OCI-LY3 (cell line): ENCODE data around the gene CCDC157.

ENCODE experiments used
- EZH2phosphoT487 ChIP-seq: fragments of 200-600 bp; shearing (Covaris generic); IDR thresholded peaks from 2 replicates; pipeline ENCODE4 v1.6.1; 2018; ENCODE audit warnings: antibody characterized with exemption, mixed run types, low read depth
- TF ChIP-seq, protein P1 (sequence below): fragments of 200-600, 300-600 bp; sonication (generic); IDR thresholded peaks from 2 replicates; pipeline ENCODE4 v1.5.1; 2014; ENCODE audit warnings: antibody characterized with exemption, low read length, low read depth

DNA sequence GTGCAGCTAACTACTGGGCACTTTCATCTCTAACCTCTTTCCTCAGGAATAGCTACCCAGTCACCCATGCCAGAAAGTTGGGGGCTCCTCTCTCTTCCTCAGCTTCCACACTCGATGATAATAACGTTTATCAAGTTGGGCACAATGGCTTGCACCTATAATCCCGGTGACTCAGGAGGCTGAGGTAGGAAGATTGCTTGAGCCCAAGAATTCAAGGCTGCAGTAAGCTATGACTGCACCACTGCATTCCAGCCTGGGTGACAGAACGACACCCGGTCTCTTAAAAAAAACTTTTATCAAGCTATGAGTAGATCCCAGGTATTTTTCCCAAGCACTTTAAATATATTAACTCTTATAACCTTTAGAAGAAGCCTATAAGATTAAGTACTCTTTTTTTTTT, 2.2 kb upstream of the CCDC157 start:
- TF ChIP-seq, protein P1, sequence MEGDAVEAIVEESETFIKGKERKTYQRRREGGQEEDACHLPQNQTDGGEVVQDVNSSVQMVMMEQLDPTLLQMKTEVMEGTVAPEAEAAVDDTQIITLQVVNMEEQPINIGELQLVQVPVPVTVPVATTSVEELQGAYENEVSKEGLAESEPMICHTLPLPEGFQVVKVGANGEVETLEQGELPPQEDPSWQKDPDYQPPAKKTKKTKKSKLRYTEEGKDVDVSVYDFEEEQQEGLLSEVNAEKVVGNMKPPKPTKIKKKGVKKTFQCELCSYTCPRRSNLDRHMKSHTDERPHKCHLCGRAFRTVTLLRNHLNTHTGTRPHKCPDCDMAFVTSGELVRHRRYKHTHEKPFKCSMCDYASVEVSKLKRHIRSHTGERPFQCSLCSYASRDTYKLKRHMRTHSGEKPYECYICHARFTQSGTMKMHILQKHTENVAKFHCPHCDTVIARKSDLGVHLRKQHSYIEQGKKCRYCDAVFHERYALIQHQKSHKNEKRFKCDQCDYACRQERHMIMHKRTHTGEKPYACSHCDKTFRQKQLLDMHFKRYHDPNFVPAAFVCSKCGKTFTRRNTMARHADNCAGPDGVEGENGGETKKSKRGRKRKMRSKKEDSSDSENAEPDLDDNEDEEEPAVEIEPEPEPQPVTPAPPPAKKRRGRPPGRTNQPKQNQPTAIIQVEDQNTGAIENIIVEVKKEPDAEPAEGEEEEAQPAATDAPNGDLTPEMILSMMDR, result no peak
- no peak for TF ChIP-seq EZH2phosphoT487
